Measurements from ENCODE around the gene KPNB1.

KPNB1 gene

DNA sequence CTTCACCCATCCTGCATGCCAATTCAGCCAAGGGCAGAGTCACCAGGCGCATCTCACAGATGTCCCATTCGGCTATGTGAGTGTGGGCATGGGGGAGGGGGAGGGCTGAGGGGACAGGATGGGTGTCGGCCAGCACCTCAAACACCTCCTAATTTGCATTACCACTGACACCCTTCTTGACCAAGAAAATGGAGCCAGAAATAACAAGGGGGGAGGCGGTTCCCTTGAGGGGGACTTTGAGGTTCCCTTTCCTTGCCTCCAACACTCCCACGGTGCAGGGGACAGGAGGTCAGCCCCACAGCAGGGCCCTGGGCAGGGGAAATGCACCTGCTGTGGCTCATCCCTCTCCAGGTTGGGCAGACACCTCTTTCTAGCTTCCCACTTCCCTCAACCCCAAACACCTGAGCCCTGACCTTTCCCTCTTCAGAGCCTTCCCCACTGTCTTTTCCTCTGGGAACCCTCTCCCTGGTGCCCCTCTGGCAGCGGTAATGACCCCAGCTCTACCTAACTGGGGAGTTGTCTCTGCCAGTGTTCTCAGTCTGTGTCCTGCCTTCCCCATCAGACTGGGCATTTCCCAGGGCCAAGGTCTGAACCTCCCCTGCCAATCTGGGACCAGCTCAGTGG, 65.2 kb downstream of the KPNB1 start:
- no peak for DNase-seq

DNA sequence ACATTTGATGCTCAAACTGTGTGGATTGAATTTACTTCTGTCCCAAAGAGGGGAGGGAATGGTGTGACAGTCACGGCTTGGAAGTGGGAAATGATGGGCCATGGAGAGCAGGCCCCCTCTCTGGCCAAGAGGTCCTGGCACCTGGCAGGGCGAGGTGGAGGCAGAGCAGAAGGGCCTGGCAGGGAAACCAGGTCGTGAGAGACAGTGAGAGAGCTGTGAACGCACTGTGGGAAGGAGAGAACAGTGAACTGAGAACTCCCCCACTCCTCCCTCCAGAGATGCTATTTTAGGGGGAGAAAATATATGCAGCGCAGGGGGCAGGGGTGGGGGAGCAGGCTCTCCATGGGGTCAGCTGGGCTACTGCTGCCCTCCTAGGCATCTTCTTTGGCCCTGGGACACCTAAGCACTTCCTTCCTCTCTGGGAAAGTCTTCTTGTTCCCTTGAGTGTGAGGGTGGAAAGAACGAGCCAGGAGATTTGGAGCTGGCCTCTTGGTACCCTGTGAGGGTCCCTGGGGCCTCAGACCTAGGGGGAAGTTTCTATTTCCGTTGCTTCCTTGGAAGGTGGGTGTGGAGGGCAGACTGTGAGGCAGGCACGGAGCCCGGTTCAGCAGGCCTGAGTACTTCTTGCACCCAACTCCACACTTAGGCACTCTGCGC, 66.1 kb downstream of the KPNB1 start:
- no peak for DNase-seq

DNA sequence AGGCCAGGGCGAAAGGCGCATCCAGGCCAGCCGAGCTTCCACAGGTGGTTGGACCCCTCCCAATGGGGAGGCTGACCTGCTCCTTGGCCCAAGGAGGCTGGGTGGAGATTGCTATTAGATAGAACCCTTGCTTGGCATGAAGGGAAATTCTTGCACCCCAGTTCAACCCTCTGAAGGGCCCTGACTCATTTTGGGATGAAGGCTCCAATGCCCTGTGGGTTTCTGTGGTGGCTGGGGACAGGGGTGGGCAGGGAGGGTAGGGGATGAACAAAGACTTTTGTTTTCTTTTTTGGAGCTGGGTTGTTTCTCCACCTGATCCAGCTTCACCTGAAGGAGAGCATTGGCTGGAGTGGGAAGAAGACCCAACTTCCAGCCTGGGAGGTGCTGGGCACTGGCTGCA, 66.7 kb downstream of the KPNB1 start:
- no peak for DNase-seq

DNA sequence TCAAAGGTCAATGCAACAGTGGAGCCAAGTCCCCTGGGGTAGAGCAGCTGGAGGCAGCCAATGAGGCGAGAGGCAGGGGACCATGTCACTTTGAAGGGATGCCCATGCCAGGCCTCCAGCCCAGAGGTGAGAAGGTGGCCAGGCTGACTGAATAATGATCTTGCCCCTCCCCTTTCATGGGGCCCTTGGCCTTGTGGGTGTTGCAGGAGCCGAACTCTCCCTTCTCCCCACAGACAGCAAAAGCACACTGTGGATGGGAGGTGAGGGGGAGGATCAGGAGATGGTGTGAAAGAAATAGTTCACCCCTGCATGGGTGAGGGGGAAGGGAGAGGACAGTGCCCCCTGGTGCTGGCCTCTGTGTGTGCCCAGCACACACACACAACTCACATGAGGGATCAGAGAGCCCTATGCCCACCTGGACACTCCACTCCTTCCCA, 67.6 kb downstream of the KPNB1 start:
- peak; percentile 52 to 65 for DNase-seq

GRCh38 chr17:47717979-47718621, 68.4 kb downstream of the KPNB1 start:
- peak; percentile 40 to 56 for DNase-seq

DNA sequence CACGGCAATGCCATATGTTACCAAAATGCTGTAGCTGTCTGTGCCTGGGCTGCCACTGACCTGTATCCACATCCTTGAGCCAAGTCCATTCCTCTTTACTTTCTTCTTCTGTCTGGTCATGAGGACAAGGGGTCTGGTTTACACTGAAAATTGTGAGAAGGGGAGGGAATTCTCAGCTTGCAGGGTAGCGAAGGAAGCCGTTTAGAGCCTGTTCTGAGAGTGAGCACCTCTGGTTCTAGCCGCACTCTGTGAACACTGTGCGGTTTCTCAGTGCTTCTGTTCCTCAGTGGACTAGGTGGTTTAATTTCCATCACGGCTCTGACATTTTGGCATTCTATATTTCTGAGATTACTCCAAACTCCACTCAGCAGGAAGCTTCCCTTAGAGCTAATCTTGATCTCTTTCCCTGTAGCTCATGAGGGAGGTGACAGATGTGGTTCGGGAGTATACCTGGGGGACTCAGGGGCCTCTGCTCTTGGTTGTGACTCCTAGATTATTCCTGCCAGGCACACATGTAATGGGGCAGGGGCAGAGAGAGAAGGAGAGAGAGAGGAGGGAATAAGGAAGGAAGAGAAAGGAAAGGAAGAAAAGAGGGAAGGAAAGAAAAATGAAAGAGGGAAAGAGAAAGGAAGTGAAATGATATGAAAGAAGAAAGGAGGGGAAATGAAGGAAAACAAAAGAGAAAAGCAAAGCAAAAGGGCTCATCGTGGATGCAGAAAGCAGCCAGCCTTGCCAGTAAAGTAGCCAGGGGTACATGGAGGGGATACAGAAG, 69.1 kb downstream of the KPNB1 start:
- peak in 1 of 2 experiments; percentile 36 for DNase-seq

- peak; percentile 80 to 89 for DNase-seq
These were observed 69.9 kb downstream of the KPNB1 start for GRCh38 chr17:47719411-47720152.

DNA sequence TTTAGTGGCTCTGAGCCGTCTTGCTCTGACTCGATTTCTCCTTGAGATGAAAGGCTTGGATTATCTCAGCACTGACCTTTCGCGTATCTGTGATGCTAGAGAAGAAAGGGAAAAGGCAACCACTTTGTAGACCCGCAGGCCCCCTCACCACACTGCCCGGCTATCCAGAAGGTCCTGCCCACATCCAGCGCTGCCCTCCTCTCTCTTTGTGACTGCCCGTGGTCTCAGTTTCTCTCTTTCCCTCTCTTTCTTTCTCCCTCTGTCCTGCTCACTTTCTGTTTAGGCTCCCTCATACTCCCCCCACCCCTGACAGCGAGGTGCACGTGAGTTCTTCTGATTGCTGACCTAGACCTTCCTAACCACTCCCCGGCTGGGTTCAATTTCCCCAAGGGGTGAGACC, 70.5 kb downstream of the KPNB1 start:
- DNase-seq = no peak

DNA sequence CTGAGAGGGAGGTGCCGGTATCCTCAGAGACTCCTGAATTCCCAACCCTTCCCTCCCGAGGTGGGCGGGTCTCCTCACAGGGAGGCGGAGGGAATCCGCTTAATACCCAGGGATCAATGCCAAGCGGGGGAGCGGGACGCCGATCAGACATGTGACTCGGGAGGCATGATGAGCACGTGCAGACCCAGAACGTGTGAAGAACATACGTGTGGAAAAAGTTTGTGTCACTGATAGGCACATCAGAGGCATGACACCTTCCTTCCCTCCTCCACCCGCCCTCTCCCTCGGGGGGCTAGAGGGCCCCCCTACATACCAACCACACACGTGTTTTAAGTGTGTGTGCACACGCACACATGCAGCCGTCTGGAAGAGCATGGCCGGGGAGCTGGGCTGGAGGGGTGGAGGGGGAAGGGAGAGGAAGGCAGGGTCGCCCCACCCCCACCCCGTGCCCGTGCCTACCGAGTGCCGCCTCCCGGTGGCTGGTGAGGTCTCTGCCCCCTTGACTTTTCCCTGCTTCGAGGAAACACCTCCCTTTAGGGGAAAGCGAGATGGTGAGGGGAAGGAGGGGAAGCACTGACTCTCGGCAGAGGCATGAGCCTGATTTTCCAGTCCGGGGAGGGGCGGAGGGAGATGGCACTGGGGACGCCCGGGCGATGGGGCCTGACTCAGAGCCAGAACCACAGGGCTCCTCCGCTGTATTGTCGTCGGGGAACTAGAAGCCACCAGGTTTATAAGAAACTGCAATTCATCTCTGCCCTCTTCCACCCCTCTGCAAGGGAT, 71.2 kb downstream of the KPNB1 start:
- peak; percentile 97 to 99 for DNase-seq

GRCh38 chr17:47721725-47722124, 72.0 kb downstream of the KPNB1 start:
- peak in 1 of 2 experiments; percentile 40 for DNase-seq

GRCh38 chr17:47724705-47725104, 75.0 kb downstream of the KPNB1 start:
- DNase-seq = no peak

DNA sequence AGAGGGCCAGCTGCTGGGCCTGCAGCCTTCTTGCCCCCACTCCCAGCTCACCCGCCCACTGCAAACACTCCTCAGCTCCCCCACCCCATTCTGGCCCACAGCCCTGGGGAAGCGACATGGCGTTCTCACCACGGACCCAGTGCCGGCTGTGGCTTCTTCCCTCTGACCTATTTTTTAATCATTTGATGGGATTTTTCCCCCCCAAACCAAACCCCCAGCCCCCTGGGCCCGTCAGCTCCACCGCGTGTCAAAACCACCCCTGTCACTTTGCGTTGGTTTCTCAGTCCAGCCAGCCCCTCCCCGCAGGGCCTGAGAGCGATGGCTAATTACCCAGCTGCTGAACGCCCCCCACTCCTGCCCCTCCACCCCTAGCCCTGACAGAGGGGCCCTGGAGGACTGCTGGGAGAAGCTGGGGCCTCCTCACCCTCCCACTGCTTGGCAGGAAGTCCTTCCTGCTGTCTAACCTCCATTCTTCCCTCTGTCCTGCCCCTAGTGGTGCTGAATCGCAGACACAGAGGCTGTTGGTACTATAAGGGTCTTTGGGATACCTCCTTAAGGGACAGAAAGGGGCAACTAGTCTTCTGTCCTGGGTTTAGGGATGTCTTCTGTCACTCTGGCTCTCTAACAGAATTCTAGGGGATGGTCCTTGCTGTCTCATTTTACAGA, 75.9 kb downstream of the KPNB1 start:
- no peak for DNase-seq

DNA sequence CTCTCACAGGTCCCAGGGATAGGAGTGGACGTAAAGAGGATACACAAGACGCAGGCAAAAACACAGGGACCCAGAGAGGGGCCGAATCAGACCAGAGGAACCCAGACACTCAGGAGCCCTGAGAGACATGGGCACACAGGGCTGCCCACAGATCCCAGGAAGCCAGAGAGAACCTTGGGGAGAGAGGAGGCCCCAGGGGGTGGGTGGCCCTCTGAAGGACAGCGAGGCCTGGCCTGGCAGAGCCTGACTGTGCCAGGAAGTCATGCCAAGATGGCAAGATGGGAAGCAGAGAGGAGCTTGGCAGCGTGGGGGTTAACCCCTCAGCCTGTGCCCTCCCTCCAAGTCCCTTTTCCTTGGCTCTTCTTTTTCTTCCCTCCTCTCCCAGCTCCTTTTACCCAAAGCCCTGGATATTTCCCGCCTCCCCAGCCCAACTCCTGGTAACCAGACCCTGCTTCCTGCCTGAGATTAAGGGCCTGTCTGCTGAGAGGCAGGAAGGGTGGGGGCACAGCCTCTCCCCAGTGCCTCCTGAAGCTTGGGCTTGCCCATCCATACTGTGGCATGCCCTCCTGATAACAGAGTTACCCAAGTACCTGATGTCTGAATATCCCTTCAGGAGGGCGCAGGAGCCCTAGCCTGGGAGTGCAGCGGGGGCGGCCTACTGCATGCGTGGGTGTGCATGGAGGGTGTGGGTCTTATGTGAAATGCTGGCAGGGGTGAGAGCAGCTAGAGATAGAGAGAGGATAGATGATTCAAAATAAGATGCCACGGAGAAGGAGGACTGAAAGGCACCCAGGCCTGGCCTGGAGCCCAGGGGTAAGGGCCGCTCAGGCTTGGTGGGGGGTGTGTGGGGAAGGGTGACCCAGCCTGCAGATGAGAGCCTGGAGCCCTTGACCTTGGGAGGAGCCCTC, 77.3 kb downstream of the KPNB1 start:
- no peak for DNase-seq

- DNase-seq = no peak
These were observed 78.0 kb downstream of the KPNB1 start for GRCh38 chr17:47727704-47728036.

GRCh38 chr17:47728214-47728877, 78.6 kb downstream of the KPNB1 start:
- DNase-seq = no peak

- DNase-seq = no peak
These were observed 79.8 kb downstream of the KPNB1 start for GRCh38 chr17:47729476-47729875.

DNA sequence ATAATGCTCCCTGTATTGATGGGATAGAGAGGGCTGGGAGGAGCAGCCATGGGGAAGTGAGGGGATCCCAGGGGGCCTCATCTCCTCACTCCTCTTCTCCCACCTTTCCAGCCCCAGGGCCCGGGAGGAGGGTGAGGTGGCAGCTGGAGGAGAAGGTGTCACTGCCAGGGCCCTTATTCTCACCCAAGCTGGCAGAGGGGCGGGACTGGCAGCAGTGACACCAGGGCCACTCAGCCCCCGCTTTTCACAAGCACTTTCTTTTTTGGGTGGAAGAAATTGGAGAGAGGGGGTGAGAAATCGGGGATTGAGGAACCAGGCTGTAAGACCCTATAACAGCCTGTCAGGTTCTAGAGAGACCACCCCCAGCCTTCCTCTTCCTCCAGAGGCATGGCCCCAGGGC, 81.0 kb downstream of the KPNB1 start:
- DNase-seq = no peak

- DNase-seq = no peak
These were observed 81.7 kb downstream of the KPNB1 start for GRCh38 chr17:47731396-47731795.

DNA sequence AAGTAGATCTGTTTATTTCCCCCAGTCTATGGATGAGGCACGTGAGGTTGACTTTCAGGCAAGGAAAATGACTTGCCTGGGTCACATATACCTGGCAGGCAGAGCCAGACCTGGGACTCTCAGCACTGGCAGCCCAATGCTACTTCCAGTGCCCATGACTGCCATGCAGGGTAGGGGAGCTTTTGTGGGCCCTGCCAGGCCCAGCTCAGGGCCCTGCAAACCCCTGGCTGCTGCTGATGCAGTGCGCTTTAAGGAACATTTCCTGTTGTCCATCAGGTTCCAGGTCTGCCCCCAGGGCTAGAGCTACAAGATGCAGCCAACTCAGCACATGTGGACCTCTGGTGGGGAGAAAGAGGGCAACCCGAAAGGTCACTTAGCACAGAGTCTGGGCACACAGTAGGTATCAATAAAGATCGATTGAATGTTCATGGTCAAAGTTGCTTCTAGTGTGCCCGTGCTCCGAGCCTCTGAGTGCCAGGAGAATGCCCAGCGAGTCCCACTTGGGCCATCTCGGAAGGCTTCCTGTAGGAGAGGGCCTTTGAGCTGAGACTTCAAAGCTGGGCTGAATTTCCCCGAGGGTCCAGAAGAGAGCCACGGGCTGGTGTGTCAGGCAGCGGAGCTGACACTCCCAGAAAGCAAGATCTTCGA, 82.8 kb downstream of the KPNB1 start:
- no peak for DNase-seq
